Activated B cell treated with CpG ODN at 0.5 μM for 24 hours (primary cell): ENCODE measurements around the gene XCL2. TPM values are rescaled to one million over a fixed set of nuclear protein-coding genes. Genes with fewer than 3 reads are reported as not detected.

Source experiments
- total RNA-seq: library from RNA; stranded (reverse); gene quantifications from 2 replicates; pipeline ENCODE4 v1.2.3, GENCODE V29; 2022

XCL2 gene
- total RNA-seq, 1 donor from 2014 or later = not detected

Other genes with a start within 250 kb of the XCL2 start
- gene XCL1, start 32.6 kb upstream of the XCL2 start, total RNA-seq = not detected in 2 replicates
- not detected in 2 replicates for gene DPT, start 185.2 kb upstream of the XCL2 start, total RNA-seq